GDM1 (cell line): ENCODE measurements around the gene RHOBTB3.

Experiments used
- DNase-seq: peaks from one replicate; lab custom pipeline; 2025; lab: John Stamatoyannopoulos, UW

The RHOBTB3 gene

DNA sequence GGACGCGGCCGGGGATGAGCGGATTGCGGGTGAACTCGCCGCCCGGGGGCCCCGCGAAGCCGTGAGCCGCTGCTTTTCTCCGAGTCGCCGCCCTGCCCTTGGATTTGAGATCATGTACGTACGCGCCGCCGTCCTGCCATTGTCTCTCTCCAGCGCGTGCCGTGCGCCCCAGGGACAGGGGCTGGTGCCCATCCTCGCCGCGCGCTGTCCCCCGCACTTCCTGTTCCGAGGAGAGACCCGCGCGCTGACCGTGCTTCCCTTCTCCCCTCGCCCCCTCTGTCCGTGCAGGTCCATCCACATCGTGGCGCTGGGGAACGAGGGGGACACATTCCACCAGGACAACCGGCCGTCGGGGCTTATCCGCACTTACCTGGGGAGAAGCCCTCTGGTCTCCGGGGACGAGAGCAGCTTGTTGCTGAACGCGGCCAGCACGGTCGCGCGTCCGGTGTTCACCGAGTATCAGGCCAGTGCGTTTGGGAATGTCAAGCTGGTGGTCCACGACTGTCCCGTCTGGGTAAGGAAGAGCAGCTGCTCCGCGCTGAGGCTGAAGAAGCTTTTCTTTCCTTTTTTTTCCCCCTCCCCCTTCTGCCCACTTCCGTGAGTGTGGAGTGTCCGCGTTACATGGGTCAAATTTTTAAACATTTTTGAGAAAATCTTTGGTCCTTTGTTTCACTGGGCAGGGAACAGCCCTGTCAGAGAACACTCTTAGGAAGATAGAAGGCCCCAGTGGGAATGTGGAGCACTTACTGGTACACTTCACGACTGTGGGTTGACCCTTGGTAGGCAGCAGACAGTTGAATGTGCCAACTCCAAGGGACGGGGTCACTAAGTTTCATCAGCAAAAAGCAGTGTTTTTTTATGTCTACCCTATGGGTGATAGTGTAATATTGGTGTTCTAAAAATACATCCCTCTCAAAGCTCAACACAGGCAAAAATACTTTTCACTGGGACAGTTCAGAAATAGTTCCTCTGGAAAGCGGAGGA, 727 bp downstream of the RHOBTB3 start:
- no peak for DNase-seq

DNA sequence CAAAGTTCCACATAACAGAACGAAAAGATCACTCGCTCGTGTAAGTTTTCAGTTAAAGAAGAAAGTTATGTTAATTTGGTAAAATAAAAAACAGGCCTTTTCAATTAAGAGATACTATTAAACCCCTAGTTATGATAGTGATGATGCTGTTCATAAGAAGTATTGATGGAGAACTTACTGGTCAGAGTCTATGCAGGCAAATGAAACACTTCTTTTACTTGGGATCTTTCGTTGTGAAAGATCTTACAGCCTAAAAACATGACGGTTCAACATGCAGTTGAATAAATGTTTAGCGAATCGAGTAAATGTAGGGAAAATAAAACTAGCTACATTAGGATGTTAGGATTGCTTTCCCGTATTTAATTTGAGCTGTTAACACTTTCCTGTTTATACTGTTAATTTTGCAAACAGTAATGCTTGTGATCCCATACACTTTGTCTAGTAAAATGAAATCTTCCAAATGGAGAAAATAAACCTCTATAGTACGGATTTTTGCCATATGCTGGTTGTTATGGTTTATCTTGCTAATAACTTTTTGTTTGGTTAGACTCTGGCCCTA, 2.0 kb downstream of the RHOBTB3 start:
- no peak for DNase-seq

DNA sequence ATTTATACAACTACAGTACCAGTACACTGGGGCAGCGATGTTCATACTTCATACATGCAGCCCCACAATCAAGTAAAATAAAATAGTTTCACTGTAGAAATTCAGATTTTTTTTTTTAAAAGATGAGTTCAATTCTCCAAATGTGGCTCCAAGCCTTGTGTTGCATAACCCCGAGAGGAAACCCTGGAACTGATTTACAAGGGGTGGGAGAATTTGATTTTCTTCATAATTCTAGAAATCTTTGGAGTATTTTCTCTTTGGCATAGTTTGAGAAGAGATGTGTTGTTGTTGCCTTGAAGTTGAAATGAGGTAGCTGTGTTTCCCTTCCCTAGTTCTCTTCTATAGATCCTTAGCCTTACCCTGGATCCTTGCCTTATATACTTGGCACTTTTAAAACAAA, 3.1 kb downstream of the RHOBTB3 start:
- DNase-seq = no peak

DNA sequence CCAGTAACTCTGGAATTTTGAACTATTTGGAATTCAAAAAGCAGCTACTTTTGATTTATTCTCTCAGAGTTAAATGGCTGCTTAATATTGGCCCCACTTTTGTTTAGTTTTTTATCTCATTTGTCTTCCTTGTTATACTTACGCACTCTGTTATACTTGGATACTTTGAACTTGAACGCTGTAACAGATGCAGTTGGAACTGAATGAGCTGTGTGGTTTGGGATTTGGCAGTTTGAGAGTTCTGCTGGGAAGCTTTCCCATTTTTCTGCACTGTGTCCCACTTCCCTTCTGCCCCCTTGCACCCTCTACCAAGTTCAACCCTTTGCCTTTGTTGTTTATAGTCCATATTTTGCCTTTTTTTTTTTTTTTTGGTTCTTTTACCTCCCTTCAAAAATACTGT, 3.8 kb downstream of the RHOBTB3 start:
- no peak for DNase-seq

DNA sequence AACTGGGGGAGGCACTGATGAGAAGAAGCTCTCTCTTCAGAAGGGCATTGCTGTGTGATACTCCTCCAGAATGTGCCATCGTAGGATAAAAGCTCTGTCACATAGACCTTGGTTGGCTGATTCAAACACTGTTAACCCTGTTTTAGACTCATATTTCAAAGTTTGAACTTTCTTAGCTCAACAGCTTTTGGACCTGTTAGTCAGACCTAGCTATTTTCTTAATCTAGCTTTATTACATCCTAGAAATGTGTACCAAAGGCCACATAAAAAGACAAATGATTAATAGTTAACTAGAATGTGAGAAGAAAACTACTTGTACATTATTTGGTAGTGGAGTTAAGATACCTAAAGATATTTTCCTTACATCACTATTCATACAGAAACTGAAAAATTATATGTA, 4.3 kb downstream of the RHOBTB3 start:
- no peak for DNase-seq

DNA sequence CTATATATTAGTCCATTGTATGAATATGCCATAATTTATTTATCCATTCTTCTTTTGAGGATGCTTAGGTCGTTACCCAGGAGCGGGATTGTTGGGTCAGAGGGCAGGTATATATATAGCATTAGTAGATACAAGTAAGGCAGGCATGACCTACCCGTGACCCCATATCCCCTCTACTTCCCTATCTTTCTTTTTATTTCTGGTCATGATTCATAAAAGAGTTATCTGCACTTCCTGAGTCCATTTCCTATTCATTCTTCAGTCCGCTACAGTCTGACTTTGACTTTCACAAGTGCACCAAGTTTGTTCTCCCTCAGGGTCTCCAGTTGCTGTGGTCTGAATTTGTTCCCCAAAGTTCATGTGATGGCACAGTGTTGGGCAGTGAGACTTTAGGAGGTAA, 6.9 kb downstream of the RHOBTB3 start:
- no peak for DNase-seq

DNA sequence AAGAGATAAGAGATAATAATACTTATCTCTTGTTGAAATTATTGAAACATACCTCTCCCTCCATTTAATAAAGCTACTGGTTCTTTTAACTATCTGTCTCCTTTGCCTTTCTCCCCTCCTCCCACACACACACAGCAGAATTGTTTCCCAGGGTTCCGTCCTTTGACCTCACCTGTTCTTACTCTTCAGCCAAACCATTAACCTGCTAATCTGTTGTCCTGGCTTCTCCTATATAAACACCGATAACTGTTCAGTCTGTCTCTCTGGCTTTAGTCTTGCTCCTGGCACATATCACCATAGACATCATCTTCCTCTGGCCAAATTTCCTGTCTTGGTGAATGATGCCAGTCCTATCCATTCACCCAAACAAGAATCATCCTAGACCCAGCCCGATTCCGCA, 7.7 kb downstream of the RHOBTB3 start:
- DNase-seq = no peak

DNA sequence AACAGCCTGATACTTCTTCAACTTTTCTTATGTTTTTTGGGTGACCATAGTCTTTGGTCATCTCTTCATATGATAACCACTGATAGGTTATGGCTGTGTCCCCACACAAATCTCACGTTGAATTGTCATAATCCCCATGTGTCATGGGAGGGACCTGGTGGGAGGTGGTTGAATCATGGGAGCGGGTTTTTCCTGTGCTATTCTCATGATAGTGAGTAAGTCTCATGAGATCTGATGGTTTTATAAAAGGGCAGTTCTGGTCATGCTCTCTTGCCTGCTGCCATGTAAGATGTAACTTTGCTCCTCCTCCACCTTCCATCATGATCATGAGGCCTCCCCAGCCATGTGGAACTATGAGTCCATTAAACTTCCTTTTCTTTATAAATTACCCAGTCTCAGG, 8.7 kb downstream of the RHOBTB3 start:
- no peak for DNase-seq

DNA sequence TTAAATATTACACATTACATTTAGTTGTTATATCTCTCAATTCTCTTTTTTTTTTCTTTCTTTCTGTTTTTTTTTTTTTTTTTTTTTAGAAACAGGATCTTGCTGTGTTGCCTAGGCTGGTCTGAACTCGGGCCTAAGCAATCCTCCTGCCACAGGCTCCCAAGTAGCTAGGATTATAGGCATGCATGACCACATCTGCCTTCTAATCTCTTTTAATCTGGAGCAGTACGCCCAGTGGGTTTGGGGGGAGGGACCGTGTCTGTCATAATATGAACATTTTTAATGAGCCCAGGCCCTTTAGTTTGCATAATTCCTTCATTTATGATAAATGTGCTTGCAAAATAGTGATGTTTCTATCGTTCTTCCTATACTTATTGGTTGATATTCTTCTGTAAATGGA, 10.3 kb downstream of the RHOBTB3 start:
- no peak for DNase-seq

DNA sequence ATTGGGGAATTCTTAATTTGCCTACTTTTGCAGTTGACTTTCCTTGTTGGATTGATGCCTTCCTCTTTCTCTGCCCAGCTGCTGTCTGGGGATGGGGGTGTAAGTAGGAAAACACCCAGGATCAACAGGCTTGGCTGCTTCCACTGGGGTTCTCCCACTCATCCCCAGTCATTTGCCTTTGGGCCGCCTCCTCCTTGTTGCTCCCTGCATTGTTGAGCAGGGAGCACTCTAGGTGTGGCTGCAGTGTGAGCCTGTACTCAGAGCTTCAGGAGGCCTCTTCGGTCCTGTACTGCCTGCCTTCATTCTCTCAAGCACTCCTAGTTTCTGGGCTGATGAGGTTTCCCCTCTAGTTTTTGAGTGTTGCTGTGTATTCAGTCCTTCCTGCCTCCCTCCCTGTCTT, 12.1 kb downstream of the RHOBTB3 start:
- DNase-seq = no peak

DNA sequence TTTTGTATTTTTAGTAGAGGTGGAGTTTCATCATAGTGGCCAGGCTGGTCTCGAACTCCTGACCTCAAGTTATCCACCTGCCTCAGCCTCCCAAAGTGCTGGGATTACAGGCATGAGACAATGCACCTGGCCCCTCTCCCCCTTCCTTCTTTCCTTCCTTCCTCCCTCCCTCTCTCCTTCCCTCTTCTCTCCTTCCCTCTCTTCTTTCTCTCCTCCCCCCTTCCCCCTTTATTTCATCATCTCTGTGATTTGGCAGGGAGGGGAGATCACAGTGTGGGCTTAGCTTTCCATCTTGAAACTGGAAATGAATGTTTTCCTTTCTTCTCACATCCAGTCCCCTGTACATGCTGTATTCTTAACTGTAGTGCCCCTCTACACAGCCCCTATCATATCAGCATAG, 12.7 kb downstream of the RHOBTB3 start:
- no peak for DNase-seq

DNA sequence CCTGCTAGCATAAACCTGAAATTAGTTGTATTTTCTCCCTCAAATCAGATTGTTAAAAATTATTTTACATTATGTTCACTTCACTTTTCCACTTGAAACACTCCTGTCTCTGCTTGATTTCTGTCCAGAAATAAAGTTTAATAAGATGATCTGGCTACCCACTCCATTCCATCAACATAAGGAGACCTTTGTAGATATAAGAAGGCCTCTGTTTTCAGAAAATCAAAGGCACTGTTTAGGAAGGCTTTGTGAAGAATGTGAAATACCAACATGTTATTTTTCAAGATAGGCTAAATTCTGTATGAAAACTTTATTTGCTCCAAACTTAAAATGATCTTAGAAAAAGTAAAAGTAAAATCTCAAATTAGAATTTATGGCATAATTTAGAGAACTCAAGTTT, 15.1 kb downstream of the RHOBTB3 start:
- DNase-seq = no peak

DNA sequence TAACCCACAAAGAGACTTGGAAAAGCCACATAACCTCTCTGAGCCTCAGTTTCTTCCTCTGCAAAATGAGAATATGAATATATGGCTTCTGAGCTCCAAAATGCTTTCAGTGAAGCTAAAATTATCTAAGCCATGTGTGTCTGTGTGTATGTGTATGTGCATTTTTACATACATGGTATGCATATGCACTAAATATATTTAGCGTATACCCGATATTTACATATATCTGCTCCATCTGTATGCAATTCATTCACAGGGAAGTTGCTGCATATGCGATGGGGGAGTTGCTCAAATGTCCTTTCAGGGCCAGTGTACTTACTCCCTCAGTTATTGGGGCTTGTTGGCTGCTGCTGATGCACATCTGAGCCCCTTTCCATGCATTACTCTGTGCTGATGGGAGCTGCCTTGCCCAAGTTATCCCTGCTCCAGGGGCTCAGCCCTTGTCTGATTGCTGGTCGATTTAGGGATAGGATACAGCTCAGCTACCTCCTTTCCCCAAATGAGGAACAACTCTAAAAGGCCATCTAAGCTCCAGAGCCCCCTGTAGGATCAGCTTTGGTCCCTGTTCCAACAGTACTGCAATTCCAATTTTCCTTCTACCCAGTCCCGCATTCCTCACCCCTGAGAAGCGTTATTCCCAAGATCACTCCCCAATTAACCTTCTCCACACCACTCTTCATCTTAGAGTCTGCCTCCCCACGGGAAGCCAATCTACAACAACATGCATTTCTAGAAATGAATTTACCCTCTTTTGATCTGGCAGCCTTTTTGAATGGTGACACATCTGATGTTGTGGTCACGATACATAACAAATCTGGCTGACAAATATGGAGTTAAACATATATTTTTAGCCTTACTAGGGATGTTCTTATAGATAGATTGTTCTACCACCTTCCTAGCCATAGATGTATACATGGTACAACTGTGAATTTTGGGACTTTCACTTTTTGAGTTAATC, 15.9 kb downstream of the RHOBTB3 start:
- no peak for DNase-seq

DNA sequence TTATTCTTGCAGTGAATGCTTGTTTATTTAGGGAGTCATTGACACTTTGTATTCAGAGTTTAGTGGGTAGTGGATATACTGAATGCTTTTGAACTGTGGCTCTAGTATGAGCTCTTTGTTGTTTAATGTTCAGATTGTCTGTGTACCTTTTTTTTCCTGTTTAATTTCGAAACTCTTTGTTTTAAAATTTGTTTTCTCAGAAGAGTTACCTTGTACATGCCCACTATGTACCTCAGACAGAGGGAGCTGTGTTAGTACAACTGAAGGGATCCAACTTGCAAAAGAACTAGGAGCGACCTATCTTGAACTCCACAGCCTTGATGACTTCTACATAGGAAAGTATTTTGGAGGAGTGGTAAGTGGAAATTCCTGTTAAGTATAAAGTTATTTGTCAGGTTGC, 17.0 kb downstream of the RHOBTB3 start:
- no peak for DNase-seq

DNA sequence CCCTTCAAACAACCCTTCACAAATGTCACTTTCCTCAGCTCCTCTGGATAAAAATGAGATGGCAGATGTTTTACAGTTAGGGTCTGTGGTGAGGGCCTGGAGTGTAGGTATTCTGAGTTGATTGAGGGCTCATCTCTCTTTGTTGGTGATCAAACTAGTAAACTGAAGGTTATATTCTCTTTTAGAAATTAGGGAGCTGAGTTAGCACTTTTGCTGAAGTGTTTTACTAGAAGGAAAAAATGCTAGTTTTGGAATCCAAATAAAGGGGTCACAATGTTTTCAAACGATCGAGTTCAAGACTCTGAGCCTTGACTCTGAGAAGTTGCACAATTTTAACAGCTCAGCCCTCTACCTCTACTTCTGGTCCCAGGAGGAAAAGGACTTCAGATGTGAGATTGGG, 23.4 kb downstream of the RHOBTB3 start:
- DNase-seq = no peak

DNA sequence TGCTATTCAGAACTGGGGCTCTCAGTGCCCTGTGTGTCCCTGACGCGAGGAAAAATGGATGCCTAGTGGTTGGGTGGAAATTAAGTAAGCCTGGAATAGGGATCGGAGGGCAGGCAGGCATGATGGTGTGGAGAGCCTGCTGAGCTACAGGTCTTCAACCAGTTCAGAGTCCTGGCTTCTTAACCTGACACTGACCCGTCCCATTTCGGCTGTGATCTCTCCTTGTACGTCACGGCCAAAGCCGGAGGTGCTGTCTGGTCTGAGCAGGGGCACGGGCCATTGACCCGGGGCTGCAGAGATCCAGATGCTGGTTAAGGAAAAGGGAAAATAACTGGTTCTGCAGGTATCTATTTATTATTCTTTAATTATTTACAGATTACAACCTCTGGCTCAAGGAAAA, 27.9 kb downstream of the RHOBTB3 start:
- DNase-seq = no peak

DNA sequence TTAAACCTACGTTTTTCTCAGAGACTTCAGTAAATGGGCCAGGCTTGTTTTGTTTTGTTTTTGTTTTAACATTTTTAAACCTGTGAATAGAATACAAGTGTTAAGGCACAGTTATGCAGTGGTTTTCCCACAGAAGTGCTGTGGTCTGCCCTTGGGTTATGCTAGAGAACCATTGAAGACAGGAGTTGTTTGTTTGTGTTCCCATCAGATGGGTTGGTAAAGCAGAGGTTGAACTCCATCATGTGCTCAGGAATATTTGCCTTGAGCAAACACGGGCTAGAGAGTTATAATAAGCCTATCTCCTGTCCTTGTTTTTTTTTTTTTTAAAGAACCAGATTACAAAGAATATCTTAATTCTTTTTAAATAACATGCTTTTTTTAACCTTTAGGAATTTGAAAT, 28.5 kb downstream of the RHOBTB3 start:
- no peak for DNase-seq

DNA sequence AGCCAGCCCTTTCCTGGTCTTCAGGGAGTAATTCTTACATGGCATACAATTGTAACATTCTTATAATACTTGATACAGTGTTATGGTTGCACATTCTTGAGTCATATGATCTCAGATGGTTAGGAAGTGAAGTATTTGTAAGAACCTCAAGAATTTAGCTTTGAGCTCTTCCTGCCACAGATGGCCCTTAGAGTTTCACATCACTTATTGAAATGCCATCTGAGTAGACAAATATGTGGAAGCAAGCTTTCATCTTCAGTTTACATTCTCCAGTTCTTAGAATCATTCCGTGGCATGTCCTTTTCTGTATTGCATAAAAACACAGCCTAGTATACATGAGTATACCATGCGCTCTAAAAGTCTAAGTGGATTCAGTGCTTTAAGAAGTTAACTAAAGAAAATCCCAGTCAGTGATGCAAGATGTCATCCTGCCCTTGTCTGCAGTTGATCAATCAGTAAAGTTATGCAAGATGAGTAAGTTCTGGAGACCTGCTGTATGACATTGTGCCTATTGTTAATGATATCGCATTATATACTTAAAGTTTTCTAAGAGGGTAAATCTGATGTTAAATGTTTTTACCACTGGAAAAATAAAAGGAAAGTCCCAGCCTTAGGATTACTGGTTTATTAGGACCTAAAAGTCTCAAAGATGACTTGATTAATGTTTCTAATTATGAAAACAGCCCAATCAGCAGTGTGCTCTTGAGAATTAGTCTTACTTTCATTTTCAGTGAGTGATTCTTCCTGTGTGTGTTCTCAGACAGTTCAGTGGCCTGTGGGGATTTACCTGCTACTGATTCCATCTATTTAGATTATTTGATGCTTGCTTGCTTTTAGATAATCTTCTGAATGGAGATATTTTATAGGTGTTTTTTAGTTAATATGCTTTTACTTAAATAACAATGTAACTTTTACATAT, 29.4 kb downstream of the RHOBTB3 start:
- no peak for DNase-seq

DNA sequence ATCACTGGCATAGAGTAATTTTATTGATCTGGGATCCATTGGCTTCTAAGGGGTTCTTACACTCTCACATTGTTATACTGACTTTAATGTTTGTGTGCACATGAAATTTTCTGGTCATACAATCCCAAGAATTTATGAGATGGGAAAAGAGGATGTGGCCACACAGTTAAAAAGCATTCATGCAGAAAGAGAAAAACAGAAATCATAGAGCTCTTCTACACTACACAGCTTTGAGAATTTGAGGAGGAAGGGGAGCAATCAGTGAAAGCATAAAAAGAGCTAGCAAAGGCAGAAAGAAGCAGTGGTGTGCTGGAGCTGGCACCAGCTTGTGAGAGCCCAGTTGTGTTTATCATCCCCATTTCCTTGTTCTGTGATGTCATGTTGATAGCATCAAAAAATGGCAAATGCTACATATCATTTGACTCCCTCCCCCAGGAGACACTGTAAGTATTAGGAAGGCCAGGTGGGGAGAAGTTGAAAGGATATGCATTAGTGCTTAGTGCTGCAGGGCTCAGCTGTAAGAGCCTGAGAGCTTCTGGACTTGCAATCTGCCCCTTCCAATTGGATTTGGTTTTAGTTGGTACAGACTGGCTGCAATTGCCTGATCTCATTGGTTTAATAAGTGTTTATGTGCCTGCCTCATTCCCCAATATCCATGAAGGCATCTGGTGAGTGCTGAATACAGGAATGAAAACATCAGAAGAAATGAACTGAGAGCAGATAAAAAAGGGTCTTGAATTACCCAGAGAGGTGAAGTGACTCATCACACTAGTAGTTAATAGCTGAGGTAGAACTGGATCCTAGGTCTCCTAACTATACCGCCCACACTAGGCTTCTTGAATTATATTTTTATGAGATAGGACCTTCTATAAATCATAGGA, 30.9 kb downstream of the RHOBTB3 start:
- DNase-seq = no peak

DNA sequence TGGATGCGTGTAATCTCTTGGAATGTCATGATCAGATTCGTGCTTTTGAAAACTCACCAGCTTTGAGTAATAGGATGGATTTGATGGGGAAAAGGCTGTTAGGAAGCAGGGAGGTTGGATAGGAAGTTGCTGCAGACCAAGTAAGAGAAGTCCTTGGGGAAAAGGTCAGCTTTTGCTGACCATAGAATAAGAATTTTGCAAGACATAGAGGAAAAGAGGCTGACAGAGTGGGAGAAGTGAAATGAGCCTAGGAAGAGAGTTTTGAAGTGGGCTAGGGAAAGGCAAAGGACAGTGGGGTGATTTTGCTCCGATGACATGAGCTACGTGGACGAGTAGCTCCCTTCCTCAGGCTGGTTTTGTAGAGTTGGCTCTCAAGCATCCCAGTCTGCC, 31.5 kb downstream of the RHOBTB3 start:
- no peak for DNase-seq

DNA sequence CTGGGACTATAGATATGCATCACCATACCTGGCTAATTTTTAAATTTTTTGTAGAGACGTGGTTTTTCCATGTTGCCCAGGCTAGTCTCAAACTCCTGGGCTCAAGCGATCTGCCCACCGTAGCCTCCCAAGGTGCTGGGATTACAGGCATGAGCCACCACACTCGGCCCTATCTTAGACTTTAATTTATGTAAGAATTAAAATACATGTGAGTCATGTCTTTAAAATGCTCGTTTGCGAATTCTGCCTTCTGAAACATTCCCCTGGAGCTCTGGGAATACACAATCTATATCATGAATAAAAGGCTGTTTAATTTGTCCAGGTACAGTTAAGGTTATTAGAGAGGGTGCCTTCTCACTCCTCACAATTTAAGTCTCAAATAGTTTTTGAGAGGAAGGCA, 32.8 kb downstream of the RHOBTB3 start:
- DNase-seq = no peak
